ENCODE measurements around the gene CLDN14.

Gene CLDN14

DNA sequence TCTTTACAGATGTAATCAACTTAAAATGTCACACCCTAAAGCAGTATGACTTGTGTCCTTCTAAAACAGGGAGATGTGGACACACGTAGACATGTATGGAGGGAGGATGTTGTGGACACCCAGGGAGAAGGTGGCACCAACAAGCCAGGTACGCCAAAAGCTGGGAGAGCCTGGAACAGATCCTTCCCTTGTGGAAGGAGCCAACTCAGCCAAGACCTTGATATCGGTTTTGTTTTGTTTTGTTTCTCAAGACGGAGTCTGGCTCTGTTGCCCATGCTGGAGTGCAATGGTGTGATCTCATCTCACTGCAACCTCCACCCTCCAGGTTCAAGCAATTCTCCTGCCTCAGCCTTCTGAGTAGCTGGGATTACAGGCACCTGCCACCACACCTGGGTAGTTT, 49.1 kb downstream of the CLDN14 start:
- no peak for DNase-seq

- DNase-seq = peak in 4 of 5 donors; percentile 12 to 75 (median 18)
Measured at GRCh38 chr21:36429947-36430546, 49.9 kb downstream of the CLDN14 start.

DNA sequence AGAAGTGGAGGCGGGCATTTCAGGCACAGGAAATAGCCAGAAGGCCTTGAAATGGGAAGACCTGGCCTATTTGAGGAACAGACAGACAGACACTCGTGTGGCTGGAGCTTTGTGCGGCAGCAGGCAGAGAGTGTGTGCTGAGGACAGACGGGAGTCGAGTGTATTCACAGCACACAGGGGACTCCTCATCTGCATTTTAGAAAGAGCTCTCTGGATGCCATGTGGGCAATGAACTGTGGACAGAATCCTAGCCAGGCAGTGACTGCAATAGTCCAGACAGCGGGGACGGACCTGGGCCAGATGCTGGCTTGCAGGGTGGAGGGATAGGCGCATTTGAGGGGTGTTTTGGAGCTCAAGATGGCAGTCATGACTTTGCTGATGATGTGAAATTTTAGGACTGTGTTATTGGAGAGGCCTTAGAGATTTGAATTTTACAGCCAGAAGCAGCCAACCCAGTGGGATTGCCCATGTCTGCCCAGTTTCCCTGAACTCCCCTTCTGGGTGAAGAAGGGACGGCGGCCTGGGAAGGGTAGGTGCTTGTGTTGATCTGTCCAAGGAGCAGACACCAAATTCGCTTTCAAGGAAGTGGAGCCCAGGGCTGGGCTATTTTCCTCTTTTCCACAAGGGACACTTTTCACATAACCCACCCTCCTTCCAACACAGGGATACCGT, 51.0 kb downstream of the CLDN14 start:
- DNase-seq = no peak

DNA sequence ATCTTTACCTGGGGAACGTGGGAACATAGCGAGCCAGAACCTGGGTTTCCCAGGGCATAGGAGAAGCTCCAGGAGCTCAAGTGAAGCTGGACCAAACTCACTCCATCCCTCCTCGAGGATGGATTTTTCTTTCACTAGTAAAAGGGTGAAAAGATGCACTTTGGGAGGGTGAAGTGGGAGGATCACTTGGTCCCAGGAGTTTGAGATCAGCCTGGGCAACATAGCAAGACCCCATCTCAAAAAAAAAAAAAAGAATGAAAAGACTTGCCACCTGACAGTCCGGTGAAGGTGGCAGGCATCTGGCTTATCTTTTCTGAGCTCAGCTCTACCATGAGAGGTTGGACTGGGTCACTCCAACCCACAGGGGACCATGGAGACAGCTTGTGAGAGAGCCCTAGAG, 52.4 kb downstream of the CLDN14 start:
- no peak for DNase-seq

DNA sequence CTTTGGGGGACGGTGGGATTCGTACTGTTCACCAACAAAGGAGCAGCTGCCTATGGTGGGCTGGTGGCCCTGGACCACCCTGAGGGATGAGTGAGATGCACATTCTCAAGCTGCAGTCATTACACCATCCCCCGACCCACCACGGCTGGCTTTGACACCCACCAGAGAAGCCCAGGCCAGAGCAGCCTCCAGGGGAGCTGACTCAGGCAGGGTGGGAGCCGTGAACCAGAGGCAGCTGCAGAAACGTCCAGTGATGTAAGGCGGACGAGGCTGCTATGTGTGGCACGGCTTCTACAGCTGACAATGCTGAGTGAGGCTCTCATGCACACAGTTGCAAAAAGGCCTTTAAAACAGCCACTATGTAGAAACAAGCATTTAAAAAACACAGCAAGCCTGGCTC, 54.6 kb downstream of the CLDN14 start:
- DNase-seq = no peak

DNA sequence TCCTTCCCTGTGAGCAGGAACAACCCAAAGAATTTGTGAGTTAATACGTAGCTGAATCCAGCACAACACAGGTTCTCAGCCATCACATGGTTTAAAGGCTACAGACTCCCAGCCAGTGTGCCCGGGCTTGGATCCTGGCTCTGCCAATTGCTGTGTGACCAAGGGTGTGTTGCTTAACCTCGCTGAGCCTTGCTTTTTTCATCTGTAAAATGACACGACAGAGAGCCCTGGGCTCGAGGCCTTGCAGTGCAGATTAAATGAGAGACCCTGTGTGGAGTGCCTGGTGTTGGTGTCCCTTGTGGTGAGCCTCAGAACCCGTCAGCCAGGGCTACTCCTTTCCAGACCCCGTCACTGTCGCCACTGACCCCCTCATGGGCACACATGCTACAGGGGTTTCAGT, 55.3 kb downstream of the CLDN14 start:
- no peak for DNase-seq

GRCh38 chr21:36423771-36424433, 56.0 kb downstream of the CLDN14 start:
- no peak for DNase-seq

DNA sequence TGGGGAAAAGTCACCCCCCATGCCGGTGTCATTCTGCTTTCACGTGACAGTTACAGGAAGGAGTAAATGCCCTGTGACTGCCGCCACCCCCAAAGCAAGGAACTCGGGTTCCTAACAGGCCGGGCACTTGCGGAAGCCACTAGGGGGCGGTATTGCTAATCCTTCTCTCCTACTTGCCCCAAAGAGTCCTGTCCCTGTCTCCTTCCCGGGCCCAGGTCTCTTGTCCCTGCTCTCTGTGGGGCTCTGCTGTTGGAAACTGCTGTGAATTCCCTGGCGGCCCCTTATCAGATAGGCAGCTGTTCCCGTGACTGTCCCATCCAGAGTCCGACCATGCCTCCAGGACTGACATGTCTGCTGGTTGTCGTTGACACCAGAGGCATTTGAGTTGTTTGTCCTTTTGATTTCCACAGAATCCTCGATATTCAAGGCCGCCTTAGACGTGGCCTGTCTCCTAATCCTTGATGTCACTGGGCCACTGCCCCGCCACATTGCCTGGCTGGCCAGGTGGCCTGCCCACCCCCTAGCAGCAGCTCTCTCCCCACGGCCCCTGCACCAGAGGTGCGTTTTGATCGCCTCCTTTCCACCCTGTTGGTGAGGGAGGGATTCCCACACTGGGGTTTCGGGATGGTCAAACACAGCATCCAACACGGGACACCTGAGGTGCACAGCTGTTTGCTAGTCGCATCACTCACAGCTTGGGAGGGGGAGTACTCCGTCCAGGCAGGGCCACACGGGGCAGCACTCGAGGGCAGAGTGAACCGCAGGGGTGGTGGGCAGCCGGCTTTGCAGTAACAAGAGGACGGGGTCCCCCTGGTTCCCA, 57.4 kb downstream of the CLDN14 start:
- peak in 1 of 5 donors; percentile 20 for DNase-seq

GRCh38 chr21:36420571-36421339, 59.2 kb downstream of the CLDN14 start:
- DNase-seq = no peak

- DNase-seq = peak in 2 of 5 donors; percentile 10 to 45
Measured at GRCh38 chr21:36419996-36420395, 59.9 kb downstream of the CLDN14 start.

DNA sequence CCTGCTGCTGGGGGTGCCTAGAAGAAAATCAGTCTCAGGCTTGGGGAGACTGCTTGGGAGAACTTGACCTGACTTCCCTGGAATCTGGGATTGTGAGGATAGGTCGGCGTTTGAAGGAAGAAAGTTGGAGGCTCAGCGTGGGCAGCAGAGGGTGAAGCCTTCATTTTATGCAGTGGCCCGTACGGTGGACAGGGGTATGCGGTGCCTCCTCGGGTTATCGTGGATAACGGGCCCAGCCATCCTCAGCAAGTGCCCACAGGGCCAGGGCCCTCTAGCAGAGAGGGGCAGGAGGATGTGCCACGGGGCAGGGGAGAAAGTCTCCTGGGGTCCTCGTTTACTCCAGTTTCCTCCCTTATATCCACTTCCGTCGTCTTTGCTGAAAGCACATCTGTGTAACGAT, 60.7 kb downstream of the CLDN14 start:
- DNase-seq = no peak

DNA sequence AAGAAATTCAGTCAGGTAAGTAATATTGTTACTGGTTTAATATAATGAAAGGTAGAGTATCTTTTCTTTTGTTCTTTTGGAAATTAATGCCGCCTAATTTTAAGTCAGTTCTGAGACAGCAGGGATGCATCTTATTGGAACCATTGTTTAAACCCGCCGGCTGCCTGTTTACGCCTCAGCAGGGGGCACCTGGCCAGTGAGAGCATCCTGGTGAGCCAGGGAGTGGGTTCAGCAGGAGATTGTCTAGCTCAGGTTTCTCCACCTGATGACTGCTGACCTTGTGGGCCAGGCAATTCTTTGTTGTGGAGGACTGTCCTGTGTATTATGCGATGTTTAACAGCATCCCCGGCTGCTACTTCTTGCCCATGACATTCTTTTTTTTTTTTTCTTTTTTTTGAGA, 64.5 kb downstream of the CLDN14 start:
- DNase-seq = no peak

DNA sequence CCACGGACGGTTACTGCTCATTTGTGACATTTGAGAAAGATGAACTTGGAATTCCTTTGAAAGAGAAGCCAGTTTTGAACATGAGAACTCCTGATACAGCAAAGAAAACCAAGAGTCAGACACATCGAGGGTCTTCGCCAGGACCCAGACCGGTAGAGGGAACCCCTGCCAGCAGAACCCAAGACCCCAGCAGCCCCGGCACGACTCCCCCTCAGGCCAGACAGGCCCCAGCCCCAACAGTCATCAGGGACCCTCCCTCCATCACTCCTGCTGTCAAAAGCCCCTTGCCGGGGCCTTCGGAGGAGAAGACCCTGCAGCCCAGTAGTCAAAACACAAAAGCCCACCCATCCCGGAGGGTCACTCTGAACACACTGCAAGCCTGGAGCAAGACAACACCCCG, 67.0 kb downstream of the CLDN14 start:
- DNase-seq = no peak

DNA sequence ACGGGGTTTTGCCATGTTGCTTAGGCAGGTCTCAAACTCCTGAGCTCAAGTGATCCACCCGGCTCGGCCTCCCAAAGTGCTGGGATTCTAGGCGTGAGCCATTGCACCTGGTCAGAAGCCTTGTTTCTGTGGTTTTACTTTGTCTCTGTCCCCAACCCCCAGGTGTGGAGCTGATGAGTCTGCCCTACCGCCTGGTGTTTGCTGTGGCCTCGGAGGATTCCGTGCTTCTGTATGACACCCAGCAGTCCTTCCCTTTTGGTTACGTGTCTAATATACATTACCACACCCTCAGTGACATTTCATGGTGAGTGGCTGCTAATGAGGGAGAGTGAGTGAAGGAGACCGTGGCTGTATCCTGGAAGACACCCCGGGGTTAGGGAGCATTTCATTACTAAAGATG, 68.6 kb downstream of the CLDN14 start:
- no peak for DNase-seq
